HepG2 (cell line): ENCODE results near the gene CD72. TPM values are rescaled to one million over a fixed set of nuclear protein-coding genes. Genes with fewer than 3 reads are reported as not detected.

Source experiments
- ARID5B ChIP-seq: IDR thresholded peaks from 2 replicates; pipeline ENCODE4 v1.4.0; 2020; ENCODE audit warnings: mild to moderate bottlenecking, missing genetic modification reagents
- MIER2 ChIP-seq: IDR thresholded peaks from 2 replicates; pipeline ENCODE4 v1.6.1; 2016; ENCODE audit warnings: missing biosample characterization, missing genetic modification reagents
- MYC ChIP-seq: sonication (generic); formaldehyde crosslinking; IDR thresholded peaks from 2 replicates; pipeline ENCODE4 v1.9.0; 2021; ENCODE audit warnings: missing genetic modification reagents, borderline replicate concordance
- NCOR1 ChIP-seq: fragments of 200-600 bp; sonication (generic); IDR thresholded peaks from 2 replicates; pipeline ENCODE4 v1.7.0; 2017; ENCODE audit warnings: antibody characterized with exemption, low read length, borderline replicate concordance
- SMAD1 ChIP-seq: sonication (generic); formaldehyde crosslinking; IDR thresholded peaks from 2 replicates; pipeline ENCODE4 v1.4.0; 2020; ENCODE audit warnings: missing genetic modification reagents, low read depth, mild to moderate bottlenecking, borderline replicate concordance
- ZBTB38 ChIP-seq: sonication (generic); formaldehyde crosslinking; IDR thresholded peaks from 2 replicates; pipeline ENCODE4 v1.5.1; 2020; ENCODE audit warnings: mild to moderate bottlenecking, missing genetic modification reagents
- ZFP36 ChIP-seq: fragments of 150-350 bp; IDR thresholded peaks from 2 replicates; pipeline ENCODE4 v1.6.1; 2018; ENCODE audit warnings: borderline replicate concordance, low read length, low read depth; ENCODE audit not compliant: partially characterized antibody
- ZIK1 ChIP-seq: sonication (generic); formaldehyde crosslinking; IDR thresholded peaks from 2 replicates; pipeline ENCODE4 v1.5.0; 2020; ENCODE audit warnings: mild to moderate bottlenecking, low read depth, missing genetic modification reagents, borderline replicate concordance
- ZNF30 ChIP-seq: sonication (generic); formaldehyde crosslinking; IDR thresholded peaks from 2 replicates; pipeline ENCODE4 v1.5.0; 2020; ENCODE audit warnings: mild to moderate bottlenecking, missing genetic modification reagents
- ZNF501 ChIP-seq: sonication (generic); formaldehyde crosslinking; IDR thresholded peaks from 2 replicates; pipeline ENCODE4 v1.5.1; 2020; ENCODE audit warnings: mild to moderate bottlenecking, moderate library complexity, missing genetic modification reagents
- ZNF549 ChIP-seq: sonication (generic); formaldehyde crosslinking; IDR thresholded peaks from 2 replicates; pipeline ENCODE4 v1.5.0; 2020; ENCODE audit warnings: missing genetic modification reagents
- polyA plus RNA-seq, 8 experiments: library from polyadenylated mRNA; depleted of rRNA in 3 of 8; stranded (reverse) in 7 of 8; unstranded in 1 of 8; fragments of >200 nt; fragmentation: Illumina TruSeq in 4 of 8; extraction: Trizol in 4 of 8; gene quantifications; 2 replicates each; pipeline versions ENCODE4 v1.2.1 to v1.2.3, GENCODE V29; 2011 to 2016; ENCODE audit warnings: low read depth in 4 of 8, missing spikeins in 1 of 8, mixed read lengths in 1 of 8; ENCODE audit not compliant: insufficient read depth in 1 of 8
- total RNA-seq, 5 experiments: library from RNA; depleted of rRNA; stranded (reverse); fragments of >200 nt; fragmentation: Illumina TruSeq; extraction: Trizol; gene quantifications; 2 replicates each; pipeline ENCODE4 v1.2.3, GENCODE V29; 2016; ENCODE audit warnings: low read depth in 1 of 5
- TF ChIP-seq, protein P1 (sequence below): IDR thresholded peaks from 2 replicates; pipeline ENCODE4 v1.6.1; 2016; ENCODE audit warnings: mild to moderate bottlenecking

Gene CD72
- total and polyA plus RNA-seq, 2 of the 13 experiments (the other 11 are each of a cell fraction or from before 2014, with no cell fraction given) = 0.18 to 1.1 TPM

DNA sequence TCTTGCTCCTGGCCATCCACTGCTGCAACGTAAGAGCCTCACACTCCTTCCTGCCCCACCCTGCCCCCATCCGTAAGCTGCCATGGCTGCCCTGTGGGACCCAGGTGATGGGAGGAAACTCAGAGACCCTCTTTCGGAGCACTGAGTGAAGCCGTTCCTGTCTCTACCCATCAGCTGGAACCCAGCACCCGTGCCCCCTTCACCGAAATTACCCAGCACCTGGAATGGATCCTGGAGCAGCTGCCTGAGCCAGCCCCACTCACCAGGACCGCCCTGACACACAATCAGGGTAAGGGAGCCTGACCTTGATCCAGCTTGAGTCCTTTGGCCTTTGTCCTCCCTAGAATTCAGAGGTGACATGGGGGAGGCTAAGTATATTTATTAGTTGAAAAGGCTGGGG is 10.0 kb downstream of the CD72 start (continued):
- TF ChIP-seq ARID5B (no peak), ZBTB38 (CRISPR knock-in tag) (no peak), ZNF501 (CRISPR knock-in tag) (no peak), ZIK1 (CRISPR knock-in tag) (no peak), MIER2 (CRISPR knock-in tag) (no peak), MYC (CRISPR knock-in tag) (no peak), ZNF549 (CRISPR knock-in tag) (no peak), NCOR1 (no peak), SMAD1 (CRISPR knock-in tag) (no peak), ZNF30 (CRISPR knock-in tag) (no peak), ZFP36 (no peak)
- TF ChIP-seq, protein P1, sequence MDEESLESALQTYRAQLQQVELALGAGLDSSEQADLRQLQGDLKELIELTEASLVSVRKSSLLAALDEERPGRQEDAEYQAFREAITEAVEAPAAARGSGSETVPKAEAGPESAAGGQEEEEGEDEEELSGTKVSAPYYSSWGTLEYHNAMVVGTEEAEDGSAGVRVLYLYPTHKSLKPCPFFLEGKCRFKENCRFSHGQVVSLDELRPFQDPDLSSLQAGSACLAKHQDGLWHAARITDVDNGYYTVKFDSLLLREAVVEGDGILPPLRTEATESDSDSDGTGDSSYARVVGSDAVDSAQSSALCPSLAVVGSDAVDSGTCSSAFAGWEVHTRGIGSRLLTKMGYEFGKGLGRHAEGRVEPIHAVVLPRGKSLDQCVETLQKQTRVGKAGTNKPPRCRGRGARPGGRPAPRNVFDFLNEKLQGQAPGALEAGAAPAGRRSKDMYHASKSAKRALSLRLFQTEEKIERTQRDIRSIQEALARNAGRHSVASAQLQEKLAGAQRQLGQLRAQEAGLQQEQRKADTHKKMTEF (CRISPR knock-in tag) = no peak
